DMS114 treated with DMSO at 0.1 percent for 48 hours (cell line): Measurements from ENCODE around the gene TTF2.
"Not testable (repeated sequence)": the region's sequence is repeated elsewhere in the genome, so short reads cannot be mapped to it uniquely, and the experiment has no call there.

Experiments used
- DNase-seq: peaks from one replicate; lab custom pipeline; 2025; ENCODE audit not compliant: unreplicated experiment; lab: John Stamatoyannopoulos, UW

Gene TTF2

GRCh38 chr1:117147856-117148588 is 87.9 kb downstream of the TTF2 start:
- DNase-seq = no peak

- no peak for DNase-seq
Observed at GRCh38 chr1:117150316-117150715, 90.2 kb downstream of the TTF2 start.

GRCh38 chr1:117151305-117151704 is 91.2 kb downstream of the TTF2 start:
- DNase-seq = not testable (repeated sequence)
